ENCODE data around the gene FAM3B.

Gene FAM3B

GRCh38 chr21:41390043-41390639, 73.5 kb downstream of the FAM3B start:
- in situ Hi-C loops (cut with MboI; ENCODE audit: low sequenced_read_pairs): no loop called here

GRCh38 chr21:41393876-41394465, 77.4 kb downstream of the FAM3B start:
- in situ Hi-C loops (cut with MboI; ENCODE audit: low sequenced_read_pairs): no loop called here

DNA sequence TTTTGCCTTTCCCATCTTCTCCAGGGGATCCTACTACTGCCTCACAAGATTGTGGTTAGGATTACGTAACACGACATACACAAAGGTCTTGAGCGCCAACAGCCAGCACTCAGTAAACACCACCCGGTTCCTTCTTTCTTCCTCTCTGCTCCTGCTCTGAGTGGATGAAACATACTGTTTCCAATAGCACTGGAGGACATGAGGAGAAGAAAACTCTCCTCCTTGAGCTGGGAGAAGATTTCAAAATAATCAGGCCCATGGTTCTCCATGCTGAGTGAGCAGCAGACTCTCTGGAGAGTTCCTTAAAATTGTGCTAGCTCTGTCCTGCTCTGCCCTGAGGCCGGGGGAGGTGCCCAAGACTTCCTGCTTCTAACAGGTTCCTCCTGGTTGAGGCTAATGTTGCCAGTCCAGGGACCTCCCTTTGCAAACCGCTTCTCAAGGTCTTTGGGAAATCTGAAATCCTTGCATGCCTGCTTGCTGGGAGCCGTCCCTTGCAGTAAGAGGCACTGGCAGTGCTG, 80.0 kb downstream of the FAM3B start:
- in situ Hi-C loops (cut with MboI; ENCODE audit: low sequenced_read_pairs): no loop called here

DNA sequence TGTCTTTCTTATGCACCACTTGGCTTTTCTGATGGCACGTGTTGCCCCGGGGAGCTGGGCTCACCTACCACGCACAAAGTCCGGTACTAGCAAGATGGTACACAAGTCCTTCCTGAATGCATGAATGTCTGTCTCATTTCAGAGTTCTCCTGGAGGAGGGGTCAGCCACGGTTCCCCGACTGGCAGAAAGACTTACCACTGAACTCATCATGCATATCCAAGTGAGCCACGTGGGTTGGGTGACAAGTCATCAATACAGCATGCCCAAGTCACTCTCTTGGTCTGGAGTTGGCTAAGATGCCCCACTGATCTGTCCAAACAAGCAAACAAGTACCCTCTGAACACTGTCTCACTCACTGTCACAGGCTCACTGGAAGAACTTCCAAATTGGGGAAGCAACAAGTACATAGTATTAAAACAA, 80.9 kb downstream of the FAM3B start:
- in situ Hi-C loops (cut with MboI; ENCODE audit: low sequenced_read_pairs): no loop called here

- in situ Hi-C loops (cut with MboI; ENCODE audit: low sequenced_read_pairs): no loop called here
These were observed 81.7 kb downstream of the FAM3B start for GRCh38 chr21:41398251-41398650.

DNA sequence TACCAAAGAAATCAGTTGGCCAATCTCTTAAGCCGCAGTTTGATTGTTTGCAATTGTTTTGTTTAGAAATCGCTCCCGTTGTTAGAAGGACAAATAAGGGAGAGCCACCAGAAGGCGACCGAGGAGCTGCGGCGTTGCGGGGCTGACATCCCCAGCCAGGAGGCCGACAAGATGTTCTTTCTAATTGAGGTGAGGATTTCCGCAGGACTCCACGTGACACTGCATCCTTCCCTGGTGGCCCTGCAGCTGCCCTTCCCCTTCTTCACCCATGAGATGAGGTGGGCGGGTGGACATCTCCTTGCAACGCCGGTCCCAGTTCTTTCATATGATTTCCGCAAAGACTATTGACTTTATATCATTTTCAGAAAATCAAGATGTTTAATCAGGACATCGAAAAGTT, 82.2 kb downstream of the FAM3B start:
- in situ Hi-C loops (cut with MboI; ENCODE audit: low sequenced_read_pairs): no loop called here

GRCh38 chr21:41399246-41399800, 82.7 kb downstream of the FAM3B start:
- in situ Hi-C loops (cut with MboI; ENCODE audit: low sequenced_read_pairs): no loop called here

DNA sequence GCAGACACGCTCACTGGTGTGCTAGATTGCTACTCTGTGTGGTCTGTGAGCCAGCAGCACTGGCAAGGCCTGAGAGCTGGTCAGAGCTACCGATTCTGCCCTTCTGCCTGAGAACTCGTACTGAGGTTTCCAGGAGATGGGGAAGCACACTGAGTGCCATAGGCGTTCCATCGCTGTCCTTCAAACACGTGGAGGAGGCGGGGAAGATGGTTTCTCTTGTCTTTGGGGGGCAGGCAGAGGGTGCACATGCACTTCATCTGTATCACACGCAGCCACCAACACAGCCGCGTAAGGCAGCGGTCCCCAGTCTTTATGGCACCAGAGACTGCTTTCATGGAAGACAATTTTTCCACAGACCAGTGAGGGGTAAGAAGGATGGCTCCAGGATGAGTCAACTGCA, 85.6 kb downstream of the FAM3B start:
- in situ Hi-C loops (cut with MboI; ENCODE audit: low sequenced_read_pairs): no loop called here

- in situ Hi-C loops (cut with MboI; ENCODE audit: low sequenced_read_pairs): no loop called here
These were observed 86.2 kb downstream of the FAM3B start for GRCh38 chr21:41402796-41403195.

DNA sequence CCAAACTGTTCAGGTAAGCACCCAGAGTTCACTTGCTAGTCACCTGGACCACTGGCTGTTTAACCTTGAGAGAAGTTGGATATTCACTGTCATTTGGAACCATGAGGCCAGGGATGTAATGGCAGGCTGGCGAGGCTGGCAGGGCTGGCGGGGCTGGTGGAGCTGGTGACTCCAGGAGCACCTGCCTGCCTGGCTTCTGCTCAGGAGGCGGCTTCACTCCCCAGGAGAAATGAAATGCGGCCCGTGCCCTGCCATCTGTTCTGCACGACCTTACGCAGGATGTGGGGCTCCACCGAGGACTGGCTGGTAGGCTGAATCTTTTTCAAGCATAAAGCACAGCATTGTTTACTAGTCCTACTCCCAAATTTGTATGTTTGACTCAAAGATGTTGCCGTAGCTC, 86.7 kb downstream of the FAM3B start:
- in situ Hi-C loops (cut with MboI; ENCODE audit: low sequenced_read_pairs): no loop called here

DNA sequence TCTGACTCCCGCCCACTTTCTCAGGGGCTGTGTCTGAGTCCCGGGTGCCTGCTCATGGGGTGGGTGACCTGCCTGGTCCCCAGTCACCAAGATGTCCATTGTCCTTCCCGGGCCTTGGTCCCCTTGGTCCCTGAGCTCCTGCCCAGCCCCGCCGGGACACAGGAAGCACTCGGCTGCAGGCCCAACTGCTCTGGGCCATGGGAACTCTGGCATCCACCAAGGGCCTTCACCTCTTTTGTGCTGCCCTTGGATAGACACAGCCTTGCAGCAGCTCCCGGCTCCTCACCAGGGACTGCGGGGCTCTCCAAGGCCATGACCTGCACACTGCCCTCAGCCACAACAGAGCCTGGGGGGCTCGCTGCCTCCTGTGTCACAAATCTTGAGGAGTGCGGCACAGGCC, 87.4 kb downstream of the FAM3B start:
- in situ Hi-C loops (cut with MboI; ENCODE audit: low sequenced_read_pairs): no loop called here

GRCh38 chr21:41405321-41405720, 88.7 kb downstream of the FAM3B start:
- in situ Hi-C loops (cut with MboI; ENCODE audit: low sequenced_read_pairs): no loop called here

DNA sequence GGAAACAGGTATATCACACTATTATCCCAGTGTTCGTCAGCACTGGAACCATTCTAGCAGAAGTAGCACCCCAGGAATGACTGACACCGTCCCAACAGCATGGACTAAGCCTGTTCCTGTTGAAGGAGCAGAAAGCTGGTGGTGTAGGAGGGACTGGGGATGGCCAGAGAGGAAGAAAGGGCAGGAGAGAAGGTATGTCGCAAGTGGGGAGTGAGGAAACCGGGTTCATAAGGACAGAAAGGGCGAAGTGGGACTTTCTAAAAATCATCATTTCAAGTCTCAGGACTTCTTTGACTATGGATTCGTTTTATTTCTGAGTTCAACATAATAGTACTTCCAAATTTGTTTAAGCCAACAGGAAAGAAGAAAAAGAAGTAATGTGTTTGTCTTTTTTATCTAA, 89.7 kb downstream of the FAM3B start:
- in situ Hi-C loops (cut with MboI; ENCODE audit: low sequenced_read_pairs): no loop called here
